ENCODE data around the gene MUSTN1.

The MUSTN1 gene

DNA sequence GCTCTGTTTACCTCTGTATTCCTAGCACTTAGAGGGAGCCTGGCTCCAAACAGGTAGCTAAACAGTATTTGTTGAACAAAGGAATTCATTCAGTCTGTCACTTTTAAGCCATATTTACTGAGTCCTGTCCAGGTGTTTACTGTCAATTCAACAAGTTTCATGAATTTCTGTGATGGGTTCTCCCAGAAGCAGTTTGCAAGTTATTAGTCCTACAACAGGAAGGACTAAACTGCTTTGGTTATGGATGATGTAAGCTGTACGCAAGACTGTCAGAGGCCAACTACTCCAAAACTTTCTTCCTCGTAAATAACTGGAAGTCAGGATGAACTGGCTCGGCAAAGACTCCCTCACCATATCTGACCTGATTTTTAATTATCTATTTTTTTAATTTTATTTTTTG is 37.4 kb upstream of the MUSTN1 start:
- Histone ChIP-seq H3K36me3 (replicated peaks) (no peaks in the 10 kb centered on the region), H3K27ac (no peak overlapping the region), H3K4me3 (ENCODE audit: low read depth, low read length) (no peak overlapping the region), H3K27me3 (replicated peaks) (no peaks in the 10 kb centered on the region)
- TF ChIP-seq, protein P1, sequence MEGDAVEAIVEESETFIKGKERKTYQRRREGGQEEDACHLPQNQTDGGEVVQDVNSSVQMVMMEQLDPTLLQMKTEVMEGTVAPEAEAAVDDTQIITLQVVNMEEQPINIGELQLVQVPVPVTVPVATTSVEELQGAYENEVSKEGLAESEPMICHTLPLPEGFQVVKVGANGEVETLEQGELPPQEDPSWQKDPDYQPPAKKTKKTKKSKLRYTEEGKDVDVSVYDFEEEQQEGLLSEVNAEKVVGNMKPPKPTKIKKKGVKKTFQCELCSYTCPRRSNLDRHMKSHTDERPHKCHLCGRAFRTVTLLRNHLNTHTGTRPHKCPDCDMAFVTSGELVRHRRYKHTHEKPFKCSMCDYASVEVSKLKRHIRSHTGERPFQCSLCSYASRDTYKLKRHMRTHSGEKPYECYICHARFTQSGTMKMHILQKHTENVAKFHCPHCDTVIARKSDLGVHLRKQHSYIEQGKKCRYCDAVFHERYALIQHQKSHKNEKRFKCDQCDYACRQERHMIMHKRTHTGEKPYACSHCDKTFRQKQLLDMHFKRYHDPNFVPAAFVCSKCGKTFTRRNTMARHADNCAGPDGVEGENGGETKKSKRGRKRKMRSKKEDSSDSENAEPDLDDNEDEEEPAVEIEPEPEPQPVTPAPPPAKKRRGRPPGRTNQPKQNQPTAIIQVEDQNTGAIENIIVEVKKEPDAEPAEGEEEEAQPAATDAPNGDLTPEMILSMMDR (IDR thresholded peaks at IDR 0.05; ENCODE audit: low read depth, low read length, missing control alignments), result no peak
- in situ Hi-C loops (cut with HindIII; ENCODE audit: low pct_ligation_motif_present, low sequenced_read_pairs), result no loop called here
- DNase-seq, result no peak

GRCh38 chr3:52871761-52872160 is 36.9 kb upstream of the MUSTN1 start:
- H3K4me3 ChIP-seq (ENCODE audit: low read depth, low read length), result no peak overlapping the region
- DNase-seq, result no peak
- H3K36me3 ChIP-seq (replicated peaks), result no peaks in the 10 kb centered on the region
- no peaks in the 10 kb centered on the region for H3K27me3 ChIP-seq (replicated peaks)
- in situ Hi-C loops (cut with HindIII; ENCODE audit: low pct_ligation_motif_present, low sequenced_read_pairs), result no loop called here
- TF ChIP-seq, protein P1 (IDR thresholded peaks at IDR 0.05; ENCODE audit: low read depth, low read length, missing control alignments), result no peak
- H3K27ac ChIP-seq, result no peak overlapping the region

DNA sequence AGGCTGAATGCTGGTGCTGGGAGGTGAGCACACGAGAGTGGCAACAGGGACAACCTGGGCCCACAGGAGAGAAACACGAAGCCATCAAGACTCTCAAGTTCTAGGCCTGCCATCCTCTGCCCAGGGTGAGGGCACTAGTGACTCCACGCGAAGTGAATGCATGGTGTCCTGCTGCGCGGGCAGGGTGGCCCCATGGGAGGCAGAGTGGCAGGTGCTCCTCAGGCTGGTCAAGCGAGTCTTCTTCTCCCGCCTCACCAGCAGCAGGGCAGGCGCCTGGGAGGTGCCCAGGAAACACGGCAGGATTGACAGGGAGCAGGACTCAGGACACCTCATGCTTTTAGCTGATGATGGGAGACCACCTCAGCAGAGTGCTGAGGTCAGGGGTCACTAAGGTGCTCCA is 35.7 kb upstream of the MUSTN1 start:
- no peak for DNase-seq
- in situ Hi-C loops (cut with HindIII; ENCODE audit: low pct_ligation_motif_present, low sequenced_read_pairs), result no loop called here
- TF ChIP-seq, protein P1 (IDR thresholded peaks at IDR 0.05; ENCODE audit: low read depth, low read length, missing control alignments), result no peak
- Histone ChIP-seq H3K27ac (no peak overlapping the region), H3K27me3 (replicated peaks) (no peaks in the 10 kb centered on the region), H3K36me3 (replicated peaks) (no peaks in the 10 kb centered on the region), H3K4me3 (ENCODE audit: low read depth, low read length) (no peak overlapping the region)

DNA sequence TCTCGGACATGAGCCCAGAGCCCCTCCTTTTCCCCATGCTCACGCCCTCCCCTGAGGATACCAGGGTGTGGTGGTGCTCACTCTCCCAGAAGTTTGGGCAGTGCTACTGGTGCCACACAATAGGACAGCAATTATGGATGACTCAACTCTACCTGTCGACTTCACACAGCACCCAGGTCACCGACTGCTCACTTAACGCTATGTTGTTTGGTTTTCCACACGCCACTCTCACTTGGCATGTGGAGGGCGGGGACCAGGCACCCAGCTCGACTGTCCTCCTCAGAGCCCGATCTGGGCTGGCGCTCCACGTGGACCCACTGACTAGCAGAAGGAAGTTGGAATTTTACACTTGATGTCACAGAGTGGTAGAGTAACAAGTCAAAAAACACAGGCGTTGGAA is 31.6 kb upstream of the MUSTN1 start:
- H3K27me3 ChIP-seq (replicated peaks), result no peaks in the 10 kb centered on the region
- H3K36me3 ChIP-seq (replicated peaks), result no peaks in the 10 kb centered on the region
- in situ Hi-C loops (cut with HindIII; ENCODE audit: low pct_ligation_motif_present, low sequenced_read_pairs), result no loop called here

DNA sequence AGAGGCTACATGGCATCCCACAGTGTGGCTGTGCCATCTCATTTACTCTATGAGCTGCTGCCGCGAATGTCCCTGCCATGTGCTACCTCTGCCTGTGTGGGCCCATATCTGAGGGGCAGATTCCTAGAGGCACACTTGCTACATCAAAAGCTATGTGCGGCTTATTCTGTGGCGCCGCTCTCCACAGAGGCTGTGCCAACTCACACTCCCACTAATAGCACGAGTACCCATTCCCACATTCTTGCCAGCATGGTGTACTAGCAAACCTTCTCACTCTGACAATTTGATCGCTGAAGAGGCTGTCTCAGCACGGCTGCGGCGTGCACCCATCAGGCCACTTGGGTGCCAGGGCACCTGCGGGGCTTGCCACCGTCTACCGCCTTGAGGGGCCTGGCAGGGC is 31.2 kb upstream of the MUSTN1 start:
- DNase-seq, result no peak
- in situ Hi-C loops (cut with HindIII; ENCODE audit: low pct_ligation_motif_present, low sequenced_read_pairs), result no loop called here
- H3K27me3 ChIP-seq (replicated peaks), result no peaks in the 10 kb centered on the region
- H3K4me3 ChIP-seq (ENCODE audit: low read depth, low read length), result no peak overlapping the region
- H3K27ac ChIP-seq, result no peak overlapping the region
- TF ChIP-seq, protein P1 (IDR thresholded peaks at IDR 0.05; ENCODE audit: low read depth, low read length, missing control alignments), result no peak
- no peaks in the 10 kb centered on the region for H3K36me3 ChIP-seq (replicated peaks)

More for the DNA sequence above, 31.6 kb upstream of the MUSTN1 start:
- TF ChIP-seq, protein P1 (IDR thresholded peaks at IDR 0.05; ENCODE audit: low read depth, low read length, missing control alignments), result no peak
- Histone ChIP-seq H3K4me3 (ENCODE audit: low read depth, low read length) (no peak overlapping the region), H3K27ac (no peak overlapping the region)
- DNase-seq, result no peak

- no peak overlapping the region for H3K4me3 ChIP-seq (ENCODE audit: low read depth, low read length)
- no peaks in the 10 kb centered on the region for H3K36me3 ChIP-seq (replicated peaks)
- DNase-seq, result no peak
- TF ChIP-seq, protein P1 (IDR thresholded peaks at IDR 0.05; ENCODE audit: low read depth, low read length, missing control alignments), result no peak
- no peaks in the 10 kb centered on the region for H3K27me3 ChIP-seq (replicated peaks)
- no peak overlapping the region for H3K27ac ChIP-seq
- in situ Hi-C loops (cut with HindIII; ENCODE audit: low pct_ligation_motif_present, low sequenced_read_pairs), result no loop called here
Observed at GRCh38 chr3:52860424-52860768, 25.6 kb upstream of the MUSTN1 start.

Data from brain microvascular endothelial cell (primary cell).